Nephron progenitor cell (in vitro differentiated cells): ENCODE measurements around the gene HCRTR1.

ENCODE experiments used
- DNase-seq: peaks from one replicate; pipeline ENCODE4 v3.0.0; 2021
- H3K27ac Mint-ChIP-seq: 2 replicates; pipeline ENCODE4 v1.8.0; 2021; ENCODE audit warnings: mild to moderate bottlenecking, moderate library complexity, mixed read lengths
- H3K27me3 Mint-ChIP-seq: 2 replicates; pipeline ENCODE4 v1.8.0; 2021; ENCODE audit warnings: mild to moderate bottlenecking, low read depth, mixed read lengths; ENCODE audit not compliant: poor library complexity
- H3K36me3 Mint-ChIP-seq: 2 replicates; pipeline ENCODE4 v1.8.0; 2021; ENCODE audit warnings: low read depth, mixed read lengths
- H3K4me1 Mint-ChIP-seq: 2 replicates; pipeline ENCODE4 v1.8.0; 2021; ENCODE audit warnings: mixed read lengths
- H3K4me3 Mint-ChIP-seq: 2 replicates; pipeline ENCODE4 v1.8.0; 2021; ENCODE audit warnings: mild to moderate bottlenecking, moderate library complexity, mixed read lengths
- H3K9me3 Mint-ChIP-seq: 2 replicates; pipeline ENCODE4 v1.8.0; 2021; ENCODE audit warnings: mild to moderate bottlenecking, moderate library complexity, mixed read lengths
- TF ChIP-seq, protein P1 (sequence below): fragments of 200-600 bp; sonication (generic); IDR thresholded peaks from 2 replicates; pipeline ENCODE4 v1.5.0; 2021; ENCODE audit warnings: antibody characterized with exemption

Gene HCRTR1

DNA sequence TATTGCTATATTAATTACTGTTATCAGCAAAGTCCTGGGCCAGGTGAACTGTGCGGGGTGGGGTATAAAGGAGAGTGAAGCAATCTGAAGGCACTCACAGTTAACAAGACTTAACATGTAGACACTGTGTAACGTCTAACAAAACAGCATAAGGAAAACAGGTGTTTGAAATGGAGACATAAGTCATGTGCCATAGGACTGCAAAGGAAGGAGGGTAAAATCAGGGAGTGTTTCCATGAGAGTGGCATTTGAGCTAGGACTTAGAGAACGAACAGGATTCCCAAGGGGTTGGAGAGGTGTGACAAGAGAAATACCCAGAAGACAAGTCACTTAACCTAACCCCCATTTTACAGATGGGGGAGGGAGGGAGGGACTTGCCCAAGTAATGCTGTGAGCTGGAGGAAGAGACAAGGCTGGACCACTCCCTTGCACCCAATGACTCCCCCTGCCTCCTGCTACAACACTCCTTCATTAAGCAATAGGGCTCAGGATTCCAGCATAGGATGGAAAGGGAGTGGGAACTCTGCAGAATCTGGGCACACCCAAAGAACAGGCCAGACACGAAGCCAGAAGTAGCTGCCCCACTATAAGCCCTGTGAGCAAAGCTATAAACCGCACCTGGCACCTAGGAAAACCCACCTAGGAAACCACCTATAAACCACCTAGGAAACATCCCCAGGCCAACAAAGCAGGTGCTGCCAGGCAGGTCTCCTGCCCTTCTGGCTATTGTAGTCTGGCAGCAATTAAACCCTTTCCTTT, 20.6 kb downstream of the HCRTR1 start:
- TF ChIP-seq, protein P1, sequence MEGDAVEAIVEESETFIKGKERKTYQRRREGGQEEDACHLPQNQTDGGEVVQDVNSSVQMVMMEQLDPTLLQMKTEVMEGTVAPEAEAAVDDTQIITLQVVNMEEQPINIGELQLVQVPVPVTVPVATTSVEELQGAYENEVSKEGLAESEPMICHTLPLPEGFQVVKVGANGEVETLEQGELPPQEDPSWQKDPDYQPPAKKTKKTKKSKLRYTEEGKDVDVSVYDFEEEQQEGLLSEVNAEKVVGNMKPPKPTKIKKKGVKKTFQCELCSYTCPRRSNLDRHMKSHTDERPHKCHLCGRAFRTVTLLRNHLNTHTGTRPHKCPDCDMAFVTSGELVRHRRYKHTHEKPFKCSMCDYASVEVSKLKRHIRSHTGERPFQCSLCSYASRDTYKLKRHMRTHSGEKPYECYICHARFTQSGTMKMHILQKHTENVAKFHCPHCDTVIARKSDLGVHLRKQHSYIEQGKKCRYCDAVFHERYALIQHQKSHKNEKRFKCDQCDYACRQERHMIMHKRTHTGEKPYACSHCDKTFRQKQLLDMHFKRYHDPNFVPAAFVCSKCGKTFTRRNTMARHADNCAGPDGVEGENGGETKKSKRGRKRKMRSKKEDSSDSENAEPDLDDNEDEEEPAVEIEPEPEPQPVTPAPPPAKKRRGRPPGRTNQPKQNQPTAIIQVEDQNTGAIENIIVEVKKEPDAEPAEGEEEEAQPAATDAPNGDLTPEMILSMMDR = no peak
- Mint-ChIP-seq H3K4me3 (no peak overlapping the region), H3K36me3 (no peaks in the 10 kb centered on the region), H3K4me1 (peaks cover 9% of the 10 kb centered on the region), H3K27me3 (no peaks in the 10 kb centered on the region), H3K27ac (no peak overlapping the region), H3K9me3 (no peaks in the 10 kb centered on the region)
- no peak for DNase-seq

DNA sequence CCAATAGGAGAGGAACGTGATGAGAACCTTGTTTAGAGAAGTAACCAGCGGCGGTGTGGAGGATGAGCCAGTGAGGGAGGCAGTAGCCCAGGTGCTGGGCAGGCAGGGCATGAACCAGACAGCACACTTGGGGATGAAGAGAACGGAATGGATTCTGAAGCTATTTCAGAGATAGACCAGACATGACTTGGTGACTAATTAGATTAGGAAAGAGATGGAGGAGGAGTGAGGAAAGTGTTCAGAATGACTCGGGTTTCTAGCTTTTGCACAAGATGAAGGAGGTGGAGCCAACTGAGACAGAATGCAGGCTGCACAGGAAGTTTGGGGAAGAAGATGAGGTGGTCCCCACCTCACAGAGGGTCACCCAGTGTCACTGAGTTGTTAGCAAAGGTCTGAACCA, 22.1 kb downstream of the HCRTR1 start:
- Mint-ChIP-seq H3K36me3 (no peaks in the 10 kb centered on the region), H3K27me3 (no peaks in the 10 kb centered on the region), H3K27ac (no peak overlapping the region), H3K4me1 (peaks cover 19% of the 10 kb centered on the region), H3K4me3 (no peak overlapping the region), H3K9me3 (no peaks in the 10 kb centered on the region)
- TF ChIP-seq, protein P1 = no peak
- DNase-seq = no peak

DNA sequence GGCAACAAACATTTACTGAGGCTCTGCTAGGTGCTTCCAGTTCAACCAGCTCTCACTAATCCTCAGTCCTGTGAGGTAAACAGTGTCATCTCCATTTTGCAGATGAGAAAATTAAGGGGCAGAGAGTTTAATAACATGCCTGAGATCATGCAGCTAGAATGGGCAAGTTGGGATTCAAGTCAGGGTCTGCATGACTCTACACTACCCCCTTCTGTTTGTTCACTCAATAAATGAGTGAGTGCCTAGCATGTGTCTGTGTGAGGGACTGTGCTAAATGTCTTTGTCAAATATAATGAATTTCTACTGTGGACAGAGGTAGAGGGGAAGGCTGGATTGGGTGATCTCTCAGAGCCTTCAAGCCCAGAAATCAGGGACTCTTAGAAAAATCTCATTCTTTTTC, 22.7 kb downstream of the HCRTR1 start:
- H3K36me3 Mint-ChIP-seq = no peaks in the 10 kb centered on the region

DNA sequence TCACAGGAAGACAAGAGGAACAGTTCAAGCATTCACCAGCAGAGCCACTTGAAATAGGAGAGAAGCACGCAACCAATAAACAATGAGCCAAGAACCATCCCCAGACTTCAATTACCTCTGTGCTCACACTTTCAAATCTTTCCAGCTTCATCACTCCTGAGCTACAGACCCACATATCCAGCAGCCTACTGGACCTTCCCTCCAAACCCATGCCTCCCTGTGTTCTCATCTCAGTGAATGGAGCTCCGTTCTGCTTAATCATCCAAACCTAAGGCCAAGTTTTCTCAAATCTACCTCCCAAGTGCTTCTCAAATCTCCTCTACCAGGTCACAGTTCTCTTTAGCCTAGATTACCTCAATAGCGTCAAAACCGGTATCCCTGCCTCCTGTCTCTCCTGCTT, 23.5 kb downstream of the HCRTR1 start:
- Mint-ChIP-seq H3K27me3 (no peaks in the 10 kb centered on the region), H3K9me3 (no peaks in the 10 kb centered on the region), H3K36me3 (no peaks in the 10 kb centered on the region), H3K4me3 (no peak overlapping the region), H3K4me1 (peaks cover 31% of the 10 kb centered on the region), H3K27ac (no peak overlapping the region)
- no peak for DNase-seq
- TF ChIP-seq, protein P1 = no peak

More for the DNA sequence above, 22.7 kb downstream of the HCRTR1 start:
- Mint-ChIP-seq H3K27me3 (no peaks in the 10 kb centered on the region), H3K27ac (no peak overlapping the region), H3K4me1 (peaks cover 24% of the 10 kb centered on the region), H3K9me3 (no peaks in the 10 kb centered on the region), H3K4me3 (no peak overlapping the region)
- DNase-seq = no peak
- TF ChIP-seq, protein P1 = no peak

DNA sequence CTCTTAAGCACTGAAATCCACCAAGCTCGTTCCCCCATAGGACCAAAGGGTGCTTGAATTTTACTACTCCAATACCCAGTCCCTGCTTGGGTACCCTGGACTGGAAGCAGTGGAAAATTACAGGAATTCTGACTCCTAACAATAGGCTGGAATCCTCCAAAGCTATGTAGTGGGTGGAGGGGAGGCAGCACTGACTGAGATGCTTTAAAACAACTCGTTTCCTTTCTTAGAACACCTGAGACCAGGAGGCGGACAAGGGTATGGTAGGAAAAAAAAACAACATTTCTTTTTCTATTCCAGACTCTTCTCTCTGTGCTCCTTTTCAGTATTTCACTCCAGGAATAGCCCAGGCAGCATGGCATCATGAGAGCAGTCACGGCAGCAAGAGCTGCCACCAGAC, 24.9 kb downstream of the HCRTR1 start:
- H3K27me3 Mint-ChIP-seq = peaks cover 2% of the 10 kb centered on the region
- no peak overlapping the region for H3K27ac Mint-ChIP-seq
- no peaks in the 10 kb centered on the region for H3K36me3 Mint-ChIP-seq
- no peak for DNase-seq
- H3K9me3 Mint-ChIP-seq = no peaks in the 10 kb centered on the region
- no peak overlapping the region for H3K4me3 Mint-ChIP-seq
- TF ChIP-seq, protein P1 = no peak
- H3K4me1 Mint-ChIP-seq = peaks cover 34% of the 10 kb centered on the region

DNA sequence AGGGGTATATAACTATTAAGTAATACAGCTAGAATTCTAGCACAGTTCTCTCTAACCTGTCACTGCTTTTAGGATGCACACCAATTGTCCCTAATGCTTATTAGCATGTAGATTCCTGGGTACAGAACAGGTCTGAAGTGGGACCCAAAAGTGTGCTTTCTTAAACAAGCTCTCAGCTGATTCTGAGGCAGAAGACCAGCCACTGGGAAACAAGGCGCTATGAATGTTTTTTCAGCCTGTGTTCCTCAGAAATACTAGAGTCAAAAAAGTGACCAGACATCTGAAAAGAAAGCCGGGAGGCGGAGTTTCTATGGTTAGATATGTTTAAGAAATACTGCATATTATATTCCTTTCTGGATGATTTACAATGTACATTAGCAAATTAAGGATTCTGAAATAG, 25.4 kb downstream of the HCRTR1 start:
- no peak overlapping the region for H3K27ac Mint-ChIP-seq
- TF ChIP-seq, protein P1 = no peak
- no peak for DNase-seq
- no peaks in the 10 kb centered on the region for H3K36me3 Mint-ChIP-seq
- no peaks in the 10 kb centered on the region for H3K9me3 Mint-ChIP-seq
- peaks cover 34% of the 10 kb centered on the region for H3K4me1 Mint-ChIP-seq
- H3K4me3 Mint-ChIP-seq = no peak overlapping the region
- peaks cover 4% of the 10 kb centered on the region for H3K27me3 Mint-ChIP-seq
